Cardiac muscle cell (in vitro differentiated cells and primary cell): ENCODE measurements around the gene FHOD3. TPM values are rescaled to one million over a fixed set of nuclear protein-coding genes. Genes with fewer than 3 reads are reported as not detected.

Experiments
- DNase-seq, 2 donors: peaks; one replicate each; pipeline versions ENCODE4 v3.0.0 to v3.0.0-alpha.2; 2010 to 2017; ENCODE audit warnings: low read depth in 1 of 2, low spot score in 1 of 2
- H3K27ac ChIP-seq: fragments of 200-600 bp; sonication (generic); 2 replicates; pipeline ENCODE4 v1.5.1; 2016
- H3K27me3 ChIP-seq: fragments of 200-600 bp; sonication (generic); 2 replicates; pipeline ENCODE4 v1.6.0; 2016; ENCODE audit warnings: control low read depth
- H3K36me3 ChIP-seq: fragments of 200-600 bp; sonication (generic); 2 replicates; pipeline ENCODE4 v1.5.1; 2016; ENCODE audit warnings: control low read depth
- H3K4me1 ChIP-seq: fragments of 200-600 bp; sonication (generic); 2 replicates; pipeline ENCODE4 v1.8.1; 2017; ENCODE audit warnings: low read depth, mild to moderate bottlenecking, mixed run types
- H3K4me3 ChIP-seq: fragments of 200-600 bp; sonication (generic); 2 replicates; pipeline ENCODE4 v1.5.1; 2016; ENCODE audit warnings: mild to moderate bottlenecking
- H3K9me3 ChIP-seq: fragments of 200-600 bp; sonication (generic); 2 replicates; pipeline ENCODE4 v1.5.1; 2017; ENCODE audit warnings: low read depth, mild to moderate bottlenecking, control low read depth
- CTCF ChIP-seq: IDR thresholded peaks from 2 replicates; pipeline ENCODE4 v1.5.1; 2012; ENCODE audit warnings: low read depth, mild to moderate bottlenecking, low read length
- polyA plus RNA-seq: library from polyadenylated mRNA; unstranded; fragments of >200 nt; fragmentation: Nextera tagmentation; extraction: Ambion mirVana; gene quantifications from 2 replicates; pipeline ENCODE4 v1.2.1, GENCODE V29; 2016
- total RNA-seq: library from RNA; depleted of rRNA; stranded (reverse); fragments of >200 nt; gene quantifications from 2 replicates; pipeline ENCODE4 v1.2.3, GENCODE V29; 2016

The FHOD3 gene
- total and polyA plus RNA-seq, 2 experiments from 2014 or later, result 127 to 347 TPM

- Histone ChIP-seq H3K4me1 (peaks cover 14% of the 10 kb centered on the region), H3K27ac (no peak overlapping the region), H3K4me3 (no peak overlapping the region), H3K36me3 (no peaks in the 10 kb centered on the region), H3K27me3 (no peaks in the 10 kb centered on the region), H3K9me3 (no peaks in the 10 kb centered on the region)
- TF ChIP-seq CTCF, result no peak
- DNase-seq, result no peak
These were observed 522.1 kb downstream of the FHOD3 start for GRCh38 chr18:36819621-36820020.

GRCh38 chr18:36821681-36822080 lies 524.2 kb downstream of the FHOD3 start:
- Histone ChIP-seq H3K27me3 (no peaks in the 10 kb centered on the region), H3K36me3 (no peaks in the 10 kb centered on the region), H3K4me1 (no peaks in the 10 kb centered on the region), H3K27ac (no peak overlapping the region), H3K9me3 (no peaks in the 10 kb centered on the region), H3K4me3 (no peak overlapping the region)
- no peak for DNase-seq
- no peak for TF ChIP-seq CTCF

- Histone ChIP-seq H3K4me3 (no peak overlapping the region), H3K36me3 (no peaks in the 10 kb centered on the region), H3K9me3 (no peaks in the 10 kb centered on the region), H3K27ac (no peak overlapping the region), H3K27me3 (no peaks in the 10 kb centered on the region), H3K4me1 (no peaks in the 10 kb centered on the region)
- no peak for TF ChIP-seq CTCF
- no peak for DNase-seq
These were observed 528.0 kb downstream of the FHOD3 start for GRCh38 chr18:36825526-36825925.

- TF ChIP-seq CTCF, result no peak
- DNase-seq, result no peak
- Histone ChIP-seq H3K9me3 (no peaks in the 10 kb centered on the region), H3K4me3 (no peak overlapping the region), H3K27me3 (no peaks in the 10 kb centered on the region), H3K36me3 (no peaks in the 10 kb centered on the region), H3K4me1 (no peaks in the 10 kb centered on the region), H3K27ac (no peak overlapping the region)
These were observed 529.0 kb downstream of the FHOD3 start for GRCh38 chr18:36826556-36826955.

GRCh38 chr18:36828157-36828629 lies 530.7 kb downstream of the FHOD3 start:
- Histone ChIP-seq H3K27me3 (no peaks in the 10 kb centered on the region), H3K36me3 (no peaks in the 10 kb centered on the region), H3K4me3 (peak overlapping the region; percentile 85), H3K9me3 (no peaks in the 10 kb centered on the region), H3K4me1 (no peaks in the 10 kb centered on the region), H3K27ac (peak overlapping the region; percentile 11)
- peak in 1 of 2 donors; percentile 76 for DNase-seq
- no peak for TF ChIP-seq CTCF
